ENCODE measurements around the gene PIGK. TPM values are rescaled to one million over a fixed set of nuclear protein-coding genes. Genes with fewer than 3 reads are reported as not detected.

PIGK gene
- total and polyA plus RNA-seq, 8 donors: 2.9 to 17.8 (median 9.1) TPM

DNA sequence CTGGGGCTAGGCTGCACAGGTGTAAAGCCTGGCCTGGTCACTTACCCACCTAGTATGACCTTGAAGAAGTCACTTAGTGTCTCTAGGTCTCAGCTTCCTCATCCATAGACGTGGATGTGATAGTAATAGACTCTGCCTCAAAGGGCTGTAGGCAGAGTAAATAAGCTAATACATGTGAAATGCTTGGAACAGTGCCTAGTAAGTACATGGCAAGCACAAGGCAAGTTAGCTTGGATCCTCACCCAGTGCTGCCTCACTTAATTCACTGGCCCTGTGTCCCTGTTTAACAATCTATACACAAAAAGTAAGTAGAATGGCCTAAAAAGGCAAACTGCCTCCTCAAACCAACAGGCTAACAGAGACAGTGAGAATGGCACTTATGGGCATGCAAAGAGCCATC, 167.8 kb downstream of the PIGK start:
- no peak for TF ChIP-seq CTCF (IDR thresholded peaks at IDR 0.05)
- DNase-seq (no peak), ATAC-seq (no peak), FAIRE-seq (no peak)
- Histone ChIP-seq H3K9me3 (no peaks in the 10 kb centered on the region), H3K4me1 (no peaks in the 10 kb centered on the region), H3K4me3 (no peak overlapping the region), H3K27ac (no peak overlapping the region), H3K27me3 (no peaks in the 10 kb centered on the region), H3K36me3 (no peaks in the 10 kb centered on the region)
- intact Hi-C loops (cut with DNase I): no loop called here
- 27 to 31% methylated on average over 1 of the region's 1 CpG for WGBS, 2 donors

GRCh38 chr1:77048615-77049005, 170.6 kb downstream of the PIGK start:
- Histone ChIP-seq H3K4me3 (no peak overlapping the region), H3K27me3 (no peaks in the 10 kb centered on the region), H3K36me3 (no peaks in the 10 kb centered on the region), H3K27ac (no peak overlapping the region), H3K4me1 (no peaks in the 10 kb centered on the region), H3K9me3 (no peaks in the 10 kb centered on the region)
- ATAC-seq (no peak), DNase-seq (no peak), FAIRE-seq (no peak)
- TF ChIP-seq CTCF (IDR thresholded peaks at IDR 0.05): no peak
- 37 to 50% methylated on average over 1 of the region's 1 CpG for WGBS, 2 donors
- intact Hi-C loops (cut with DNase I): no loop called here

GRCh38 chr1:77047978-77048614, 171.1 kb downstream of the PIGK start:
- no peak for FAIRE-seq
- no peak for DNase-seq
- 68 to 69% methylated on average over 3 of the region's 3 CpGs for WGBS, 2 donors
- Histone ChIP-seq H3K4me3 (no peak overlapping the region), H3K9me3 (no peaks in the 10 kb centered on the region), H3K4me1 (no peaks in the 10 kb centered on the region), H3K27ac (no peak overlapping the region), H3K36me3 (no peaks in the 10 kb centered on the region), H3K27me3 (no peaks in the 10 kb centered on the region)
- TF ChIP-seq CTCF (IDR thresholded peaks at IDR 0.05): no peak
- ATAC-seq: no peak
- intact Hi-C loops (cut with DNase I): no loop called here

GRCh38 chr1:77047575-77047974, 171.7 kb downstream of the PIGK start:
- Histone ChIP-seq H3K4me1 (no peaks in the 10 kb centered on the region), H3K36me3 (no peaks in the 10 kb centered on the region), H3K4me3 (no peak overlapping the region), H3K27me3 (no peaks in the 10 kb centered on the region), H3K9me3 (no peaks in the 10 kb centered on the region), H3K27ac (no peak overlapping the region)
- ATAC-seq (no peak), FAIRE-seq (no peak), DNase-seq (no peak)
- intact Hi-C loops (cut with DNase I): no loop called here
- TF ChIP-seq CTCF (IDR thresholded peaks at IDR 0.05): no peak
- WGBS, 2 donors: 79 to 82% methylated on average over 1 of the region's 1 CpG

DNA sequence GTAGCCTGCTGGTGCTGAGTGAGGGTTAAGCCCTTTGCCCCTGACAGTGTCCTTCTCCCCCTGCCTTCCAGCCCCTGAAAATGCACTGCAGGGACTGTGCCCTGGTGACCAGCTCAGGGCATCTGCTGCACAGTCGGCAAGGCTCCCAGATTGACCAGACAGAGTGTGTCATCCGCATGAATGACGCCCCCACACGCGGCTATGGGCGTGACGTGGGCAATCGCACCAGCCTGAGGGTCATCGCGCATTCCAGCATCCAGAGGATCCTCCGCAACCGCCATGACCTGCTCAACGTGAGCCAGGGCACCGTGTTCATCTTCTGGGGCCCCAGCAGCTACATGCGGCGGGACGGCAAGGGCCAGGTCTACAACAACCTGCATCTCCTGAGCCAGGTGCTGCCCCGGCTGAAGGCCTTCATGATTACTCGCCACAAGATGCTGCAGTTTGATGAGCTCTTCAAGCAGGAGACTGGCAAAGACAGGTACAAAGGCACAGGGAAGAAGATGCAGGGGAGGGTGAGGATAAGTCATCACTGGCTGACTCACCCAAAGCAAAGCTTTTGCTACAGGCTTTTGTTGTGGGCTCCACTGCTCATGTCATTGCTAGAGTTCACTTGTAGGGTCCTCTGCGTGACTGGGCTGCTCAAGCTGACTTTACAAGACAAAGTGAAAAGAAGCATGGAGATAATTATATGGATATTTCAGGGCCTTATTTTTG, 174.9 kb downstream of the PIGK start:
- Histone ChIP-seq H3K4me1 (no peaks in the 10 kb centered on the region), H3K27ac (no peak overlapping the region), H3K36me3 (no peaks in the 10 kb centered on the region), H3K4me3 (no peak overlapping the region), H3K27me3 (no peaks in the 10 kb centered on the region), H3K9me3 (no peaks in the 10 kb centered on the region)
- no peak for TF ChIP-seq CTCF (IDR thresholded peaks at IDR 0.05)
- intact Hi-C loops (cut with DNase I): no loop called here
- DNase-seq (no peak), FAIRE-seq (no peak), ATAC-seq (no peak)
- WGBS, 2 donors: 74 to 88% methylated on average over 20 of the region's 20 CpGs

All from pancreas (tissue), 10 donors.